ENCODE data around the gene PML.

GRCh38 chr15:73982222-73982962 is 12.1 kb upstream of the PML start:
- peak; percentile 26; the same call in 1 of the 2 replicates for TF ChIP-seq CEBPB (IDR thresholded peaks at IDR 0.05)
- peak; percentile 9; the same call in 1 of the 2 replicates for TF ChIP-seq RAD21 (IDR thresholded peaks at IDR 0.05; ENCODE audit: low read depth)
- no peak for TF ChIP-seq CREB1 (IDR thresholded peaks at IDR 0.05; ENCODE audit: low read depth)
- peak; percentile 86 for TF ChIP-seq TCF12 (IDR thresholded peaks at IDR 0.05; ENCODE audit: low read depth)
- TF ChIP-seq MAX (IDR thresholded peaks at IDR 0.05): peak; percentile 47
- no peak for TF ChIP-seq REST (IDR thresholded peaks at IDR 0.05; ENCODE audit: low read depth)
- peak; percentile 71; the same call in 1 of the 2 replicates for TF ChIP-seq EP300 (IDR thresholded peaks at IDR 0.05; ENCODE audit: borderline replicate concordance)
- no peak; the same call in 1 of the 2 replicates for TF ChIP-seq TAF1 (IDR thresholded peaks at IDR 0.05; ENCODE audit: low read depth)
- peak; percentile 72; the same call in 1 of the 2 replicates for TF ChIP-seq FOXM1 (IDR thresholded peaks at IDR 0.05; ENCODE audit: borderline replicate concordance, low read depth)
- peak; percentile 97 for TF ChIP-seq NFIC (IDR thresholded peaks at IDR 0.05)
- TF ChIP-seq YY1 (IDR thresholded peaks at IDR 0.05; ENCODE audit: low read depth): no peak
